NCI-H2171 (cell line): ENCODE results near the gene NRXN3.

Source experiments
- DNase-seq: peaks from one replicate; lab custom pipeline; 2025; lab: John Stamatoyannopoulos, UW

NRXN3 gene

DNA sequence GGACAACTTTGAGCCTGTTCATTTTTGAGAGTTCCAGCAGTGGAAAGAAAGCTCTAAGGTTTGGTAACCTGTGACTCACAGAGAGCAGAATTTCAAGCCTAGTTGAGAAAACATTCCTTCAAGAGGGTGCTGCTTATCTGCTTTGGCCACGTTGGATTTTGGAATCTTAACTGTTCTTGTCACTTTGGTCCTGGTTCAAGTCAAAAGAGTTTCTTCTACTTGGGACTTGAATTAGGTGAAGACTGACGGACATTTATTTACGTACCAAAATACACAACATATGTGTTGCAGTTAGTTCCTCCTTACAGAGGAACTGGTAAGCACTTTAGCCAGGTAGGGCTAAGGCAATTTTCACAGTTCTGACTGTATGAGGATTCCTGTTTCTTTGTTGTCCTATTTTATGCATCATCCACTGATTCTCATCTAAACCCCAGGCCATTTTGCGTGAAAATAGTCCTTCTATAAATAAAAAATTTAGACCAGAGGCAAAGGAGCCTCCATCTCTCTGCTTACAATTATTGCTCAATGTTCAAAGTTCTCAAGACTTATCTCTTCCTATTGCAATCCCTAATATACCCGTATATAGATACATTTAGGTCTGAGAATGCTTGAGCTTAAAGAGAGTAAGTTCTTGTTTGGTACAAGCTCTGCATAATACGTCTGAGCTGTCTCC is 1460.3 kb downstream of the NRXN3 start:
- no peak for DNase-seq

DNA sequence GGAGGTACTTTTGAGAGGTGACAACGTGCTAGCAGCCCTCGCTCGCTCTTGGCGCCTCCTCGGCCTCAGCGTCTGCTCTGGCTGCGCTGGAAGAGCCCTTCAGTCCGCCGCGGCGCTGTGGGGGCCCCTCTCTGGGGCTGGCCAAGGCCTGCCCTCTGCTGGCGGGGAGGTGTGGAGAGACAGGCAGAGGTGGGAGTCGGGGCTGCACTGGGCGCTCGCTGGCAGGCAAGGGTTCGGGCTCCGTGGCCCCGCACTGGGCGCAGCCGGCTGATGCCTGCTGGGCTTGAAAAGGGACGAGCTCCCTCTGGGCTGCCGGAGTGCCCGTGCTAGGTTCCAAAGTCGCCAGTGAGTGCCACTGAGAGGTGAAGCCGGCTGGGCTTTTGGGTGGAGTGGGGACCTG is 1461.1 kb downstream of the NRXN3 start:
- no peak for DNase-seq

DNA sequence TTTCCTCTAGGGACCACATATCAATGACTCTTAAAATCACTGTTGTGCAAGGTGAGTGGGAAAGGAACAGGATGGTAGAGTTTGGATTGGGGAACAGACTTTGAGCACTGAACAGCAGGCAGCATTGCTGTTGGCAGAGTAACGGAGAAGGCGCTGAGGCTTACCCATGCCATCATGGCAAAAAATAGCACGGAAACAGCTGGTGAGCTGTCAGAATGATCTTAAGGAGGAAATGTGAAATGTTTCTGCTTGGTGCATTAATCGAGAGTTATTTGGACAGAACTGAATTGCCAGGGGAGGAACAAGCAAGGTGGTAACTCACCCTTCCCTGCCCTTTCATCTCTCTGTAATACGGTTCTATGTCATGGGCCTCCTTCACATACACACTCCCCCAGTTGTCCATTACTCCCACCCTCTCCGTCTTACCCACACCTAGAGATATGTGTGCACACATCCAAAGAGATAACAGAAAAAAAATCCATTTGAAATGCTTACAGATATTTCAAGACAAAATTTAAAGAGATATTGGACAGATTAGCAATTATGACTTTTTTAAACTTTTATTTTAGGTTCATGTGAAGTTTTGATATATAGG is 1468.6 kb downstream of the NRXN3 start:
- DNase-seq = peak; percentile 89

DNA sequence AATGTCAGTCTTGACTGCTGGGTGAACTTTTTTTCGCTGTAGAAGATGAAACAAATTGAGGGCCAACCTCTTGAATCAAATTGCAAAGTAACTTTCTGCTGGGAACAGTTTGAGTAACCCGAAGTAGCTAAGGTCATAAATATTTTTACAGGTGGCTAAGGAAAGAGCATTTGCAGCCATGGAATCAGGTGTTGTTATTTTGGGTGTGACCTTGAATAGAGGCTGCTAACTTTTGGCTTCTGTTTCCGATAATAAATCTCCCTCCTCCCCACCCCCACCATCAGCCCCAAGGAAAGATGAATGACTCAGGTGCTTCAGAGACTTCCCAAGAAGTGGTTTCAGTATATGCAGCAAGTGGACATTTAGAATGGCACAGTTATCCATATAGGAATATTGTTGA is 1469.4 kb downstream of the NRXN3 start:
- DNase-seq = no peak

DNA sequence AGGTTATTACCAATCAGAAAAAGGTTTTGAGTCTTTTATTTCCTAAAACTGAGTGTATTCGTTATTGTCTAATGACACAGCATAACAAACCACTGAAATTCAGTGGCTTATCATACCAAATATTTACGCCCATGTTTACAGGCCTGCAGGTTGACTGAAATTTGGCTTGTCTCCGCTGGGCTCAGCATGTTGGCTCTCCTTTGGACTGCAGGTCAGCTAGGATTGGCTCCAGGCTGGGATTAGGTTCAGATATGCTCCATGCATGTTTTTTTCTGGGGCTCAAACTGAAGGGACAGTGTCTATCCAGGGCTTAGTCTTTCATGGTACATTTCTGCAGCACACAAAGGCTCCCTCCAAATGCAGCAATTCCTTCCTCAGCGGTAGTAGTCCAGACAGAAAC is 1471.2 kb downstream of the NRXN3 start:
- DNase-seq = no peak

DNA sequence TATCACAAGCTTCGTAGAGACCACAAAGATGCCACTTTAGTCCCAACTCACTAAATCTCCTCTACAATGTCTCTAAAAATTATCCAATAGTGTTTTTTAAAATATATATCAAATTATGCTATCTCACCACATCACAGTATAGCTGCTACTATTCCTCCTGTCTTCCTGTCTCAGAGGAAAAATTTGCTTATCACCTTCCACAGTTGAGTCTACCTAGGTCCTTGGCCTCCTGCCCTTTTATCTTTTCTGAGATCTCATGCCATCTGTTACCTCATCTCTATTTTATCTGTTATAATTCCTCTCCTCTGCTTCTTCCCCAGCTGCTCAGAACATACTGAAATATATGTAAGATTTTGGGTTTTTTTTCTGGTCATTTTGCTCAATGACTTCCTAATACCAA is 1473.0 kb downstream of the NRXN3 start:
- DNase-seq = peak; percentile 45

DNA sequence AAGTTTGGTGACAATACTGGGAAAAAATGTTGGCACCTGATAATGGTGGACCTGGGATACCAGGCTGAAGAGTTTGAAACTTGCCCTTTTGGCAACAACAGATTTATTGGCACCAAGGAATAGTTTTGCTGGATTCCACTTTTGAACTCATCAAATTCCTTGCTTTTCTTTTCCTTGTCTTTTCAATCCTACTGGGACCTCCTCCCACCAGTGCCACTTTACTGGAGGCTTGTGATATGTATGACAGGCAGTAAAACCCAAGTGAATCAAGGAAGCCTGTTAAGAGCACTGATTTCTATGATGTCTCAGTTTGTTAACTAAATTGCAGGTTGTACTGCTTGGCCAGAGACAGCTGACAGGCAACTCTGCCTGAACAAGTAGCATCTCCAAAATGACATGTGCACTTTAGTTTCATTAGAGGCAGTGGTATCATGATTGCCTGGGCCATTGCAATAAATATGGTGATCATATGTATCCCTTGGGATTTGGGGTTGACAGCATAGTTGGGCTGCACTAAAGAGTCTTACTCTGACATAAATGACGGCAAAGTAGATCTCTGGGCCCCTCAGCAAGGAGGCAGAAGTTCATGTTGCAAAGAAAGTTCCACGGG is 1475.7 kb downstream of the NRXN3 start:
- DNase-seq = no peak

DNA sequence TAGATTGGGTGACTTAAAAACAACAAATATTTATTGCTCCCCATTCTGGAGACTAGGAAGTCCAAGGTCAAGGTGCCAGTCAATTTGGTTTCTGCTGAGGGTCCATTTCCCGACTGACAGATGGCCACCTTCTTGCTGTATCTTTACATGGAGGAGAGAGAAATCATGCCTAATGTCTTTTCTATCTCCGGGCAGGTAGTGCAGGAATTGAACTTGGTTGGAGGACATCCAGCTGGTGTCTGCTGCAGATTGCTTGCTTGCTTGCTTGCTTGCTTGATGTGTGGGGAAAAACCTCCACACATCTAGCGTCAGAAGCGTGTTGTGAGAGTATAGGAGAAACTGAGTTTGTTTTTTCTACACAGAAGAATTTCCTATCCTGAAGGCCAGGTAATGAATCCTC is 1479.7 kb downstream of the NRXN3 start:
- no peak for DNase-seq

DNA sequence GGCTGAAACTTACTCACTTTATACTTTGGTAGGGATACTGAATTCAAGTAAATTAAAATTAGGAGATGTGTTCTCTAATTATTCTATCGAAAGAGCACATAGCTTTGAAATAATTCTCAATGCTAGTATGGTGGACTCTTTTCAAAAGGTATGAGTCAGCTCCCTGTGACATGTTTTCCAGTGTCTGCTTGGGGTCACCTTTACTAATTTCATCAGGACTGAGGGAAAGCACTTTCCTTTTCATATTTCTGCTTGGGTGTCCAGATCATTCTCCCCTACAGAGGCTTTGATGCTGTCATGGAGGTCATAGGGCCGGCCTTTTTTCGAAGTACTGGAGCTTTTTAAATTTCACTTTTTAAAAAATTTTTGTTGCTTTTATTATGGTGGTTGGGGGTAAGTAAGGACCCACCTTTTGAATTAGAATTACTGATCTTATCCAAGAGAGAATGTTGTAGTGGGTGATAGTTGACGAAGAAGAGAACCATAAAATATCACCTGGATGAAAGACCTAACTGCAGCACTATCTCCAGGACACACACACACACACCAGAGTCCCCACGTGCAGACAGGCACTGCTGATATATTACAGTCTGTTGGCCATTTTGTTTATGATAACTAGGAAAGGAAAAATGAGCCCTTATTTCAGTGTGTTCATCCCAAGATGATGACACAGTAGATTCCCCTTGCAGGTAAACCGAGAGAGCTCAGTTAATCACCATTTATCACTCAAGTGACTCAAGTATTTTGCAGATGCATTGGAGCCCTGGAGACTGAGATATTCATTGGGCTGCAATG is 1482.5 kb downstream of the NRXN3 start:
- no peak for DNase-seq

DNA sequence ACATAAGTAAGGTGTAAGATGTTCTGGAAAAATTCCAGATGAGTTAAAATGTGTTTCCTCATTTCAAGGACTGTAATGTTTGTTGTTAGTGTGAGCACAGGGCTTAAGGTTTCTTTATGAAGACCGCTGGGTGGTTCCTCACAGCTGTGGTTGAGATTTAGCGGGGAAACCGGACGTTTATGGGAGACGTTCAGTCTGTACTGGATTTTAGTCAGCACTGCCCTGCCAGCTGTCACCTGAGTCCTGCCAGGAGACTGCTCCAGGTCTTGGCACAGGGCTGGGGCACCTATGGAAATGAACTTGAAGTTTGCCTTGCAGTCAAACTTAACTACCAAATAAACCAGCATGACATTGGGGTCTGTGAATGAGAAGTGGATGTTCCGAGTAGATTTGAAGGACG is 1485.9 kb downstream of the NRXN3 start:
- peak; percentile 32 for DNase-seq

DNA sequence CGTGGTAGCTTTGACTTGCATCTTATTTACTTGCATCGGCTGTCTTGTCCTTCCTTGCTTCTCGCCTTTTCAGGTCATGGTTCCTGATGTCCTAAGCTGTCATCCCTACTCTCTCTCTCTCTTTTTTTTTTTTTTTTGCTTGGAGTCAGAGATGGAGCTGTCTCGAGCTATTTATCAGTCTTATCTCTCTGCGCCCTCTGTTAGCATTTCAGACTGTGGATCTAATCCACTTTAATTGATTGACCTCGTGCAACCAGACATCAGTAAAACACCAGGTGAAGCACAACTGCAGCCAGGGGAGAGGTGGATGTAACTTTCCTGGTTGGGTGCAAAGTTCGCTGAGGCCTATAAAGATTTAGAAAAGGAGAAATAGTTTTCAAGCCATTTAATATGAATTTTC is 1486.3 kb downstream of the NRXN3 start:
- DNase-seq = no peak

DNA sequence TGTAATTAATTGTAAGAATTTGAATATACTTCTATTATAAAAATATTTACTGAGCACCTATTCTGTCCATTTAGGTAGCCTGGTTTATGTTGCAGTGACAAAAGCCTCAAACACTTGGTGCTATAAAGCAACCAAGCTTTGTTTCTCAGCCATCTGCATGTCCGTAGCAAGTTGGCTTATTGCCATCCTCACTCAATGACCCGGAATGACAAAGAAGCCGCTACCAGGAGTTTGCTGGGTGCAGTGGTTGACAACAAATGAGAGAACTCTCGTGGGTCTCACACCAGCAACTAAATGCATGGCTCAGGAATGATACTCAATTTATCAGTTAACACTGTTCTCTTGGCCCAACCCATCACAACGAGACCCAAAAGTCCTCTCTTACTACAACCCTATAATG is 1488.0 kb downstream of the NRXN3 start:
- peak; percentile 39 for DNase-seq

DNA sequence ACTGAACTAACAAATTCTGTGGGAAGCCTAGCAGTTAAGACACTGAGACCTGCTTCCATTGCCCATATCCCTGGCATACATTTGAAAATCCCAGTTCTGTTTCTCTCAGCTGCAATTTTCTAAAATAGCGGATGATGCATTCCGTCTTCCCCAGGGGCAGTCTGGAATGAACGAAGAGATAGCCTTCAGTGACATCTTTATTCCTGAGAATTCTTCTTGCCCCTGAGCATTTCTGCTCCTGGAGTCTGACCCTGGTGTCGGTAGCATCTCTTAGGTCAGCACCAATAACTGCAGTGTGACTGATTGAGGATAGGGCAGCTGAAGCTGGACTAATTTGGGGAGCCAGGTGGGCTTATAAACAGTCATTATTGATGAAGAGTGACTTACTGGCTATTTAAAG is 1488.6 kb downstream of the NRXN3 start:
- no peak for DNase-seq

DNA sequence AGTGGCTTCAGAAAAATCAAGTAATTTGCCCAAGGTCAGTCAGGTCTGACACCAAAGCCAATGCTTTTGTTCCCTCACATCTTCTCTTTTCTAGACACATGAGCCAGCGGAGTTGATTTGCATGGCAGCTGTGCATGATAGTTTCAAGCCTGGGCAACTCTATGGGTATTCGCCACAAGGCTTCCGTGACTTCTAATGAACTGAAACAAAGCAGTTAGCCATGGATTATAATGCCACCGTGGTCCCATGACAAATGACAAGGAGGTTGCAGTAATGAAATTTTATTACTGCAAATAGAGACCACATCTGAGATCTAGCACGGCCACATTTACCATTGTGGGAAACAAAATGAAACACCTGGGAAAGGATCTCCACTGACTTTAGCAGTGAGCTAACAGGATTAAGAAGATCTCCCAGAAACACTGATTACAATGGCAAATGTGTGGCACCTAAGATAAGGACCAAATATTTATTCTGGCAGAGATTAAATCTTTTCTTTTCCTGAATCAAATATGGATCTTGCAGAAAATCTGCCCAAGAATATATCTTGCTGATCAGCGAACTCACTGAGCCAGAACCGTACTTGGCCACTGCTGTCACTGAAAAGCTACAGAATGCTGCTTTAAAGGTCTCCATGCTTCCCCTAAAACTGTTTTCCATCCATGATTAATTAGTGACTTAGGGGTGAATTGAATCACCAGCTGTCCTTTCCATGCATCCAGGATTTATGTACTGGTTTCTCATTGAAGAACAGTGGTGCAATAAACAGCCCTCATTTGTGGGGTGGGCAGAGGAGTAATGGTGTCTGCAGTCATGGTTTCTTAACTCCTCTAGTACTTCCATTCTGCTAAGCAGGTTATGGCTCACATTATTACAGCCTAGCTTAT is 1490.1 kb downstream of the NRXN3 start:
- DNase-seq = no peak

DNA sequence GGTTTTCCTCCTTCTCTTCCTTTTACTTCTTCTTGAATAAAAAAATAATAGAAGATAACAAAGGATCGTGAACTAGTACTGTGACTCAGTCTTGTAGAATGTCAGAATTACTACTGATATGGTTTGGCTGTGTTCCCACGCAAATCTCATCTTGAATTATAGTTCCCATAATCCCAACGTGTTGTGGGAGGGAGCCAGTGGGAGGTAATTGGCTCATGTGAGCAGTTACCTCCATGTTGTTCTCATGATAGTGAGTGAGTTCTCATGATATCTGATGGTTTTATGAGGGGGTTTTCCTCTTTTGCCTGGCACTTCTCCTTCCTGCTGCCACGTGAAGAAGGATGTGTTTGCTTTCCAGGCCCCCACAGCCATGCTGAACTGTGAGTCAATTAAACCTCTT is 1491.6 kb downstream of the NRXN3 start:
- DNase-seq = no peak

DNA sequence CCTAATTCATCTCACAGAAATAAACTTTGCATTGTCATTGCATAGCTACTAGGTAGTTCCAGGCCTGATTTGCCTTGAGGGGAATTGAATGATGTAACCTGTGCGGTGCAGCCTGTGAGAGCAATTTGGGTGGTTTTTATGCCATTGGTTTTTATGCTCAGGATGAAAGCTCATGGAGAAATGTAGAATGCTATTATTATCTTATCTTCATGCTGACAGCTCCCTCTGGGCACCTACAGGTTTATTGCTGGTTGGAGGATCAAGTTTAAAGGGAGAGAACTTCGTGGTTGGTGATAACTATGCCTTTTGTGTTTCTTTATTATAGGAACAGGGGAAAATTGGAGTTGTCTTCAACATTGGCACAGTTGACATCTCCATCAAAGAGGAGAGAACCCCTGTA is 1493.3 kb downstream of the NRXN3 start:
- DNase-seq = no peak

DNA sequence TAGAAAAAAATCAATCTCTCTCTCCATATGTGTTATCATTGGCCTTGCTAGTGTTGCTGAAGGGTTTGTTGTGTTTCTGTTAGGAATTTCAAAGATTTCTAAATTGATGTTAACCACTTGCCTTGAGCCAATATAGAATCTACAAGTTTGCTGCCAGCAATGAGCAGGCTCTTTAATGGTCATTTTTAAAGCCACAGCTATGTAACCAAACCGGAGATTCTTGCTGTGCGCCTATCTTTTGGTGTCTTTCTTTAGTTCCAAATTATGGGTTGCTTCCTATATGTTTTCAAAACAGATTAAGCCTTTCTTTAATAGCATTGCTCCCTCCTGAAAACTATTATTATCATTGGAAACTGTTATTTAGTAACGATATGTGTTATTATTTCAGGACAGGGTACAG is 1495.4 kb downstream of the NRXN3 start:
- no peak for DNase-seq

DNA sequence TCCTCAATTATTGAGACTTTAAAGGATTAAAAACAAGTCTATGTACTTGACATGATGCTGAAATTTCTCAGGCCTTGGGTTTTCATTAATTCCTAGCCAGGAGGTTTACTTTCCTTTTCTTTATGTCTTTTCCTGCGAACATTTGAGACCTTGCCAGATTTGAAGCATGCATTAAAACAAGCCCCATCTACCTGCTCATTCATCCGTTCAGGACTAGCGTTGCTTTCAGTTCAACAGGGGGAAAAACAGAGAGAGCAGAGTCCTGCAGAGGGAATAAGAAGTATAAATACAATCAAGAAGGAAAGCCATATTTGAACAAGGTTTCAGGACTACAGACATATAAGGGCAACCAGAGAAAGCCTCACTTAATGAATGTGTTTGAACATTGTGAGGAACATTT is 1498.8 kb downstream of the NRXN3 start:
- peak; percentile 85 for DNase-seq

DNA sequence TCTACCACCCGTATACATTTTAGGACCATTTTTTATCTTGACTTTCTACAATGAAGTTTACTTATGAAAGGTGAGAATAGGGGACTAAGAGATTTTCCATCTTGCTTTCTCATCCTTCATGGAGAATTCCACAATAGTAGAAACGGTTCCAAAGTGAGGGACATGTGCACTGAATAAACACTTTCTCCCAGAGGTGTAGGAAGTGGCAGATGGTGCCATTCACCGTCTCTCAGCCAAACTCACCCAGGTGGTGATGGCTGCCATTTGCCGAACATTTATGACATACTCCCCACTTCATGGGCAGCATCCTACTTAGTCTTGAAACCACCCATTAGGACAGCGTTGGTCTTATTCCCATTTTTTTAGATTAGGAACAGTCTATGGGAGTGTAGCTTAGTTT is 1500.6 kb downstream of the NRXN3 start:
- peak; percentile 82 for DNase-seq

DNA sequence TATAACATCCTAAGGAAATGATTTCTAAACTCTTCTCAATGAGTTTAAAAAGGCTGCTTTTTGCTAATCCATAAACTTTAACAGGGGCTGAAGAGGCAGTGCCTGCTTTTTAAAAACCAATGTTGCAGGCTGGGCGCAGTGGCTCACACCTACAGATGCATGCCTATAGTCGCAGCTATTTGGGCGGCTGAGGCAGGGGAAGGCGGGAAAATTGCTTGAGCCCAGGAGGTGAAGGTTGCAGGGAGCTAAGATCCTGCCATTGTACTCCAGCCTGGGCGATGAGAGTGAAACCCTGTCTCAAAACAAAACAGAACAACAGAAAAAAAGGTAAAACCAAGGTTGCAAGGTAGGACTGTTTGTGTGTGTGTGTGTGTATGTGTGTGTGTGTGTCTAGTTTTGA is 1509.9 kb downstream of the NRXN3 start:
- DNase-seq = no peak

DNA sequence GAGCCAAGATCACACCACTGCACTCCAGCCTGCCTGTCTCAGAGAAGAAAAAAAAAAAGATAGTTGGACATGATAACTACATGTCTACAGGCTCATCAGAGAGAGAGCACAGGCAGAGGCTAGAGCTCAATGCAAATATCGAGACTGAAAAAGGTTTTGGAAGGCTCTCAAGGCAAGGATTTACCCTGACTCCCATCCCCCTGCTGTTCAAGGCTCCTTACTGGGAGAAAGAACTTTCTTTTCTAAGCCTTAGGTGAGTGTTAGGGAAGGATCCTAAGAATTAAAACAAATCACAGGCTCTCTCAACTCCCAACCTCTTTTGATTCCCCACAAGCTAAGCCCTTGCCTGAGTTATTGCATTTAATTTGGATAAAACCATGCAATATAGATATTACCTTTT is 1516.0 kb downstream of the NRXN3 start:
- no peak for DNase-seq

DNA sequence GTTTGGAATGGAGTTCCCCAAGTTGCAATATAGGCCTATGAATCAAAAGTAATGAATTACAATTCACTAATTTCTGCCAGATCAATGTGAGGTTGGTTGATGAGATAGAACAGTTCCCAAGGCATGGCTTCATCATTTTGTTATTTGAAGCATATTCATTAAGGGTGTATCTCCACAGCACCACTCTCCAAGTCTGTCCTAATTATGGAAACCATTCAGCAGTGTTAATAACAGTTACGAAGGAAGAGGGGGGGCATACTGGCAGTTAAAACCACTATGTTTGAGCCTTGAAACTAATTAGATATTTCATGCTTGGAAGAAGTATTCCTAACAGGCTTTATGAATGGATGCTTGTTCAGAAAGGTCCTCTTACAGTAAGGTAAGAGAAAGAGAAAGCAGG is 1520.8 kb downstream of the NRXN3 start:
- no peak for DNase-seq
